Muscle of leg (tissue), 11 donors: ENCODE measurements around the gene ADGRG1. TPM values are rescaled to one million over a fixed set of nuclear protein-coding genes. Genes with fewer than 3 reads are reported as not detected.
"Not testable (repeated sequence)": the region's sequence is repeated elsewhere in the genome, so short reads cannot be mapped to it uniquely, and the experiment has no call there.

Source experiments
- DNase-seq: peaks from one replicate; pipeline ENCODE4 v3.0.0; 2013
- H3K27ac ChIP-seq: one replicate; pipeline ENCODE4 v1.5.1; 2013; ENCODE audit warnings: mild to moderate bottlenecking, low read length, control low read depth
- H3K27me3 ChIP-seq: one replicate; pipeline ENCODE4 v1.6.1; 2013; ENCODE audit warnings: low read length; ENCODE audit not compliant: control insufficient read depth, insufficient read depth
- H3K36me3 ChIP-seq: one replicate; pipeline ENCODE4 v1.6.1; 2013; ENCODE audit warnings: low read length; ENCODE audit not compliant: control insufficient read depth, insufficient read depth
- H3K4me1 ChIP-seq: one replicate; pipeline ENCODE4 v1.6.1; 2013; ENCODE audit warnings: low read length; ENCODE audit not compliant: control insufficient read depth, insufficient read depth
- H3K4me3 ChIP-seq: one replicate; pipeline ENCODE4 v1.5.1; 2013; ENCODE audit warnings: low read length, control low read depth
- H3K9me3 ChIP-seq: replicated peaks from 2 replicates; pipeline ENCODE4 v1.6.1; 2013; ENCODE audit warnings: low read depth, low read length; ENCODE audit not compliant: control insufficient read depth
- WGBS: methylation state at CpG from one replicate; pipeline ENCODE4 v1.1.5; 2013; ENCODE audit warnings: missing lambda C conversion rate; ENCODE audit not compliant: insufficient coverage; 5-methylcytosine and 5-hydroxymethylcytosine counted together
- polyA plus RNA-seq, 8 donors: library from polyadenylated mRNA; unstranded; fragments of 120-200 nt; gene quantifications; one replicate each; pipeline versions ENCODE4 v1.2.1 to v1.2.3, GENCODE V29; 2013; ENCODE audit warnings: inconsistent platforms in 1 of 8, low replicate concordance in 1 of 8; ENCODE audit not compliant: insufficient read length in 8 of 8, insufficient read depth in 1 of 8
- total RNA-seq: library from RNA; stranded (reverse); fragments of 120-200 nt; gene quantifications from one replicate; pipeline ENCODE4 v1.2.4, GENCODE V29; 2013

Gene ADGRG1
- total and polyA plus RNA-seq, 9 donors, result 1.9 to 13.0 (median 5.5) TPM

DNA sequence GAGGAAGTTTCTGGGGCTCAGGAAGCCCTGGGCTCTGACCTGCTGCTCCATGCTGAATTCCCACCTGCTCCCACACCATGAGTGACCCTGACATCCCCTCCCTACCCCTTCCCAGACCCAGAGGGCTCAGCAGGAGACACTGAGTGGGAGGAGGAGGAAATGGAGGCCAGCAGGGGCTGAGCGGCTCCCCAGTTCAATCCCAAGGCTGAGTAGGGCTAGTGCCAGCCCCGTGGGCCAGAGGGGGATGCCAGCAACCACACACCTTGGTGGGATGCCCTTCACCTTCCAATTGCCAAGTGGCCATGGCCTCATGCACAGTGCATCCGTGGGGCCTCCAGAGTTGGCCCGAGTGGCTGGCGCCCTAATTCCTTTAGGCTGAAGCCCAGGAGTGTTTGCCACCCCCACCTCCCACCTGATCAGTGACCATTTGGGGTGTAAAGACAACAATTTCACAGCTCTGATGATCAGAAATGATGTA, 38.7 kb downstream of the ADGRG1 start:
- 68% methylated on average over 3 of the region's 5 CpGs for WGBS

DNA sequence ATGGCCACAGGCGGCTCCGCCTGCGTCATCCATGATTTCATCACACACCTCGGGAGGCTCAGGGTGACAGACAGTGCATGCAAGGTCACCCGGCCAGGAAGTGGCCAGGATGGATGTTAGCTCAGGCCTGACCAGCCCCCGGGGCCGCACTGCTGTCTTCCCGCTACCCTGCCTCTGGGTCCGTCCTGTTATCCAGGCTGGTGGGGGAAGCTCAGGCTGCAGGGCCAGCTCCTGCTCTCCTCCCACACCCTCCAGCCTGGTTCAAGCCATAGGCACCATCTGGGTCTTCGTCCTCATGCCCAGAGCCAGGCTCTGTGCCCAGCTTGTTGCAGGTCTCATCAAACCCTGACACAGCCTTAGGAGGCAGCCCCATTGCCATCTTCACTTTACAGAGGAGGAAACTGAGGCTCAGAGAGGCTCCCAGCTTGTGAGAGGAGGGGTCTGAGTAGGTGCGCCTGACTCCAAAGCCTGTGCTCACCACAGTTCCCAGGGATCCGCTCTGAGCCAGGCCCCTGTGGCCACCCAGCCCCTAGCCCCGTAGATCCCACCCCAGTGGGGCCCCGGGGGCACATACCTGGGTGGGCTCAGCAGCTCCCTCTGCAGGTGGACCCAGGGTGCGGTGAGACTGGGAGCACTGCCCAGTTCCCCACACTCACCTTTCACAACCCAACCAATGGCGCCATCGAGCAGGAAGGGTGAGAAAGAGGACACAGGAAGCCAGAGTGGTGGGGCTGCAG, 39.3 kb downstream of the ADGRG1 start:
- H3K27ac ChIP-seq, result no peak overlapping the region
- WGBS, result 69% methylated on average over 12 of the region's 17 CpGs
- DNase-seq, result no peak
- no peaks in the 10 kb centered on the region for H3K36me3 ChIP-seq
- H3K27me3 ChIP-seq, result peaks cover under 1% of the 10 kb centered on the region
- H3K4me1 ChIP-seq, result peaks cover 16% of the 10 kb centered on the region
- H3K4me3 ChIP-seq, result no peak overlapping the region
- no peaks in the 10 kb centered on the region for H3K9me3 ChIP-seq

More for the DNA sequence above, 38.7 kb downstream of the ADGRG1 start:
- DNase-seq, result no peak
- Histone ChIP-seq H3K27ac (no peak overlapping the region), H3K36me3 (no peaks in the 10 kb centered on the region), H3K4me3 (no peak overlapping the region), H3K27me3 (no peaks in the 10 kb centered on the region), H3K4me1 (peaks cover 16% of the 10 kb centered on the region), H3K9me3 (no peaks in the 10 kb centered on the region)

DNA sequence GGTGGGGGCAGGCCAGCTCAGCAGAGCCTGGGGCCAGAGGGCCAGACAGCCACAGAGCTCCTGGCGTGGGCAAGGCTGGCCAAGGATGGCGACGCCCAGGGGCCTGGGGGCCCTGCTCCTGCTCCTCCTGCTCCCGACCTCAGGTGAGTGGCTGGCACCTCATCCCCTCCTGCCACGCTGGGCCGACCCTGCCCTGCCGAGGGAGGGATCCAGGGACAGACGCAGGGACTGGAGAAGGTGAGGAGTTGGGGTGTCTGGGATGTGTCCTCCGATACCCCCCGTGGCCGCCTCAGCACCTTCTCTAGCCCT, 39.8 kb downstream of the ADGRG1 start, which contains the start of gene ADGRG3:
Gene ADGRG3 (plus strand): TSS at position 44 of the 309 bp plus-strand sequence. CDS start 42 bp downstream, at position 86.
- H3K27ac ChIP-seq, result no peak within 1 kb of the TSS
- no peaks in the 10 kb centered on the region for H3K9me3 ChIP-seq
- DNase-seq, result no peak
- no peak within 1 kb of the TSS for H3K4me3 ChIP-seq
- H3K36me3 ChIP-seq, result no peaks in the 10 kb centered on the region
- H3K4me1 ChIP-seq, result peaks cover 16% of the 10 kb centered on the region
- WGBS, result 88% methylated on average over 3 of the region's 11 CpGs
- peaks cover 4% of the 10 kb centered on the region for H3K27me3 ChIP-seq

DNA sequence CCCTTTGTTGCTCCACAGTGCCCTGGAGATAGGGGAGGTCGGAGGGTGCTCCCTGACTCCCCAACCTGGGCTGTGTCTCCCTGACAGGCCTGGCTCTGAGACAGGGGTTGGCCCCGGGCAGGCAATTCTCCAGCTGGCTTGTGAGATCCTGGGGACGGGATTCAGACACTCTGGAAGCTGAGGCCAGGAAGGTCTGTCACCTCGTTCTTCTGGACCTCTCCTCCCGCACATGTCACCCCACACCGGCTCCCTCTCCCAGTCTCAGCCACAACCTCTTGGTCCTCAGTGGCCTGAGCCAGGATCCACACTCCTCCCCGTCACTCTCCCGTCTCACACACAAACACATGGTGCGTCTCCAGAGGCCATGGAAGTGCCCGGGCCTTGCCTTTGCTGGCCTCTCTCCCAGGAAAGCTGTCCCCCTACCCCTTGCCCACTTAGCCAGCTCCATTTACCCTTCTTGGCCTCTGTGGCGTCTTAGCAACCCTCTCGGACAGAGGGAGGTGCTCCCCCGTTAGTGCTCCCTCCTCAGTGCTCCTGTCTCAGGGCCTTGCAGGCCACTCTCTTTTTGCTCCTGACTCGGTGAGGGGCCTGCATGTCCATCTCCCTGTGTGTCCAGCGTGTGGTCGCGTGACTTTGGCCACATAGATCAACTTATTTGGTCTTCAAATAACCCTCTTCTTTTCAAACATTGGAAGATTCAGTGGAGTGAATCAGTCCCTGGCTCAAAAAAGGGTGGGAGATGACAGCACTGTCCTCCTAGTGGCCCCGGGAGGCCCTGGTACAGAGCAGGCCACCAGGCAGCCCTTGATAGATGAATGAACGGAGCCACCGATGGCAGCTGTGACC, 40.4 kb downstream of the ADGRG1 start:
- 80% methylated on average over 19 of the region's 20 CpGs for WGBS
- H3K27me3 ChIP-seq, result peaks cover 7% of the 10 kb centered on the region
- peaks cover 16% of the 10 kb centered on the region for H3K4me1 ChIP-seq
- H3K9me3 ChIP-seq, result no peaks in the 10 kb centered on the region
- no peak overlapping the region for H3K27ac ChIP-seq
- DNase-seq, result no peak
- H3K4me3 ChIP-seq, result no peak overlapping the region
- no peaks in the 10 kb centered on the region for H3K36me3 ChIP-seq

DNA sequence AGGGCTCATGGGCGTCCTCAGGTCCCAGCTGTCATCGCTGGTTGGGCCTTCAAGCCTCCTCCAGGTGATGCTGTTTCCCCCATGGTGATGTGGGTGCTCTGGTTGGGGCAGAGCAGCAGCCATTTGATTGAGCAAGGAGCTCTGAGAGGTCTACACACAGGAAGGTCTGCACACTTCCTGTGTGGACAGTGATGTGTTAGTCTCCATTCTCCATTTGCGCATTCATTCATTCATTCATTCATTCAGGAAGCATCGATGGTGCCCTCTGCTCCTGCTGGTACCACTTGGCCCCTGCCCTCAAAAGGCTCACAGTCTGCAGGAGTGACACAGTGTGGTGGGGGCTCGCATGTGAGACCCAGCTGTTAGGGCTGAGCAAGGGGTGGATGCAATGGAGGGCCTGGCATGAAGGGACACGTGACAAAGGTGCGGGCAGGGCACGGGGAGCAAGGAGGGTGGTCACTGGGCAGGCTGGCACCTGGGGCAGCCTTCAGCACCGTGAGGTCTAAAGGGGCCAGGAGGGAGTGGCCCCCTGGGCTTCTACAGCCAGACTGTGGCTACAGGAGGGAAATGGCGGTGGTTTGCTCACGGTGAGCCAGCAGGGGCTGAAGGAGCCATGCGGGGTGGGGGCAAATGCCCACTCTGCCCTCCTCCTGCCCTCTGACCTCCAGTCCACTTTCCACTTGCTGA, 41.2 kb downstream of the ADGRG1 start:
- Histone ChIP-seq H3K4me3 (no peak overlapping the region), H3K9me3 (no peaks in the 10 kb centered on the region), H3K27me3 (peaks cover 7% of the 10 kb centered on the region), H3K36me3 (no peaks in the 10 kb centered on the region), H3K4me1 (peaks cover 16% of the 10 kb centered on the region), H3K27ac (no peak overlapping the region)
- 88% methylated on average over 9 of the region's 12 CpGs for WGBS
- DNase-seq, result no peak

DNA sequence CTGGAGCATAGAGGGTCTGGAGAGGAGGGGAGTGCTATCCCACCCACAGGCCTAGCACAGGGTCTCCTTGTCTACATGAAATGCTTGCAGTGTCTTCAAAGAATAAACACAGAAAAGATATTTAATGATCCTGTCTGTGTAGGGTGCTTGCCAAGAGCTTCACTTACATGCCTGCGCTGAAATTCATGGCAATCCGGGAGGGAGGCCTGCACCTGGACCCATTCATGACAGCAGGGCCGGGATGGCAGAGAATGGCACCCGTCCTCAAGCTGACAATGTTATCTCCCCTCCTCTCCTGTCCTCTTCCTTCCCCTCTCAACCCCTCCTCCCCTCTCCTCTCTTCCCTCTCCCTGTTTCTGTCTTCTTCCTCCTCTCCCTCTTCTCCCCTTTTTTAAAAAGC, 41.8 kb downstream of the ADGRG1 start:
- no peak overlapping the region for H3K27ac ChIP-seq
- DNase-seq, result no peak
- 38% methylated on average over 4 of the region's 4 CpGs for WGBS
- peaks cover 16% of the 10 kb centered on the region for H3K4me1 ChIP-seq
- H3K36me3 ChIP-seq, result no peaks in the 10 kb centered on the region
- H3K9me3 ChIP-seq, result no peaks in the 10 kb centered on the region
- H3K27me3 ChIP-seq, result peaks cover 7% of the 10 kb centered on the region
- H3K4me3 ChIP-seq, result no peak overlapping the region

DNA sequence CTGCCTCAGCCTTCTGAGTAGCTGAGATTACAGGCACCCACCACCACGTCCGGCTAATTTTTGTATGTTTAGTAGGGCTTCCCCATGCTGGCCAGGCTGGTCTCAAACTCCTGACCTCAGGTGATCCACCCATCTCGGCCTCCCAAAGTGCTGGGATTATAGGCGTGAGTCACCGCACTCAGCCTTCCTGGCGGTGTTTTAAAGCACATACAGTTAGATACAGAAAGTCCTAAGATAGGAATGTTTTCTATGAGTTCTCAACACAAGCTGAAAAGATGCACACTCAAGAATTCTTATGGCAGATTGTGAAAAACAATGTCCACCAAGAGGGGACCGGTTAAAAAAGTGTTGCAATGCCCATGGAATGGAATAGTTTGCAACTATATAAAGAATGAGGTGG, 43.0 kb downstream of the ADGRG1 start:
- H3K36me3 ChIP-seq, H3K4me1 ChIP-seq, H3K4me3 ChIP-seq, H3K9me3 ChIP-seq, H3K27ac ChIP-seq, H3K27me3 ChIP-seq, DNase-seq: not testable (repeated sequence)
- WGBS, result 55% methylated on average over 2 of the region's 7 CpGs

DNA sequence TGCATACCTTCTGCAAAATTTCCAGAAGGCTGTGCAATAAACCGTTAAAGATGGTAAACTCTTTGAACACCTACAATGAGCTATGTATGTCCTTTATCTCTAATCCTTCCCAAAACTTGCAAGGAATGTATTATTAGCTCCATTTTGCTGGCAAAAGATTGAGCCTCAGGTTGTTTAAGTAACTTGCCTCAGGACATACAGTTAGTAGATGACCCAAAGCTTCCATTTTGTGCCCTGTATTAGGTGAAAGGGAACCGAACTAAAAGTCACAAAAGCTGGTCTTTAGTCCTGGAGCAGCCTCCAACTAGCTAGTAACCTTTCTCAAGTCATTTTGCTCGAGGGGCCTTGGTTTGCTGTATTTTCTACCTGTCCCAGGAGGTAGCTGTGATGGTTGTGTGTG, 44.0 kb downstream of the ADGRG1 start:
- 100% methylated on average over 1 of the region's 3 CpGs for whole genome bisulfite sequencing
- Histone ChIP-seq H3K27ac (no peak overlapping the region), H3K27me3 (peaks cover 7% of the 10 kb centered on the region), H3K36me3 (no peaks in the 10 kb centered on the region), H3K4me1 (no peaks in the 10 kb centered on the region), H3K9me3 (no peaks in the 10 kb centered on the region), H3K4me3 (no peak overlapping the region)
- no peak for DNase-seq

DNA sequence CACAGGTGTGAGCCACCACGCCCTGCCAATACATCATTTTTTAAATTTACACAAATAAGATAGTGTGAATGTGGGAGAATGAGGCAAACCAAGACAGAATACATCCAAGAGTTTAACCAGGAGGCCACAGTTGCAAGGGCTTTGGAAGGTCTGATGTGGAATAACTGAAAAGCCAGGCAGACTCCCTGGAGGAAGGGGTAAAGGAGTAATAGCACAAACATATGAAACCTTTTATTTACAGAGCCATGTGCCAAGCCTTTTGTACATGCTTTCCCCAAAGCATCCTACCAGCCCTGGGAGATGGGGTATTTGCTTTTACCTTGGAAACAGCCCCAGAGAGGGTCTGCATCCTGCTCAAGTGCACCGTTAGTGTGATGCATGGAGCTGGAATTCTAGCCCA, 44.4 kb downstream of the ADGRG1 start:
- no peak overlapping the region for H3K4me3 ChIP-seq
- no peak for DNase-seq
- no peaks in the 10 kb centered on the region for H3K9me3 ChIP-seq
- WGBS, result 50% methylated on average over 1 of the region's 2 CpGs
- no peaks in the 10 kb centered on the region for H3K4me1 ChIP-seq
- H3K27me3 ChIP-seq, result peaks cover 7% of the 10 kb centered on the region
- H3K36me3 ChIP-seq, result no peaks in the 10 kb centered on the region
- no peak overlapping the region for H3K27ac ChIP-seq
